Measurements from ENCODE around the gene CDKAL1.

CDKAL1 gene

DNA sequence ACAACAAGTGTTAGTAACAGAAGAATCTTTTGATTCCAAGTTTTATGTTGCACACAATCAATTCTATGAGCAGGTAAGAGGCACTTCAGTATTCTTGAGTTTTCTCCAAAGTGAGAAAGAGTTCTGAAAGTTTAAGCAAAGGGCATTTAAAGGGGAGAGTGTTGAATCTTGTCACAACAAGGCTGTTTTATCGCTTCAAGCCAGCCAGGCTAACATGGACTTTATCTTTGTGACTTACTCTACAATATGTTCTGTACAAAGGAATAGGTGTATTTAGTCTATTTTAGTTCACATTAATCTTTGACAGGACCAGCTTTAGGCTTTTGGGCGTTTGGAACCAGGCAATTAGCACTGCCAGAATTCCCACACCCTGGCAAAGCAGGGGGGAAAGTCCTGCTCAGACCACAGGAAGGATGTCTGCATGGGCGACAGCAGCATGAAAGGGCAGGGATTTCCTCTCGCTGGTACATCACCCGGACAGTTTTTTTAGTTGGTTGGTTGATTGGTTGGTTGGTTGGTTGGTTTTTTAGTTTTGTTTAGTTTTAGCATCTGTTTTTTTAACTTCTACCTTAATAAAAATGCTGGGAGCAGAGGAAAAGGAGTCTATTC lies 663.9 kb downstream of the CDKAL1 start:
- no peak for DNase-seq

DNA sequence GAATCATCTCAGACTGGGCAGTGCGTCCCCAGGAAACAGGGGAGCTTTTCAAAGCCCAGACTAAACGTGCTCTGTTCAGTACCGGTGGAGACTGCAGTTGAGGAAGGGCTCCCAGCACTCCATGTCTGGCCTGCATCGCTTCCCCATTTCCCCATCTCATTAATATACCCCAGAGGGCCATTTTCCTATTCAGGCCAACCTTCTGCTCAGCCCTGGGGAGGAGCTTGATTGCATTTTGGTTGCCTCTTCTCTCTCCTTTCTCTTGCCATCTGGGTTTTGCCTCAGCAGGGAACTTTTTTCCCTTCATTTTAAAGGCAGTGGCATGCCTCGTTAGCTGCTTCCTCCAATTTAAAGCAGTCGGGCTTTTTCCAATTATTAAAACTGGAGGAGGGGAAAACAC lies 665.0 kb downstream of the CDKAL1 start:
- DNase-seq: no peak

DNA sequence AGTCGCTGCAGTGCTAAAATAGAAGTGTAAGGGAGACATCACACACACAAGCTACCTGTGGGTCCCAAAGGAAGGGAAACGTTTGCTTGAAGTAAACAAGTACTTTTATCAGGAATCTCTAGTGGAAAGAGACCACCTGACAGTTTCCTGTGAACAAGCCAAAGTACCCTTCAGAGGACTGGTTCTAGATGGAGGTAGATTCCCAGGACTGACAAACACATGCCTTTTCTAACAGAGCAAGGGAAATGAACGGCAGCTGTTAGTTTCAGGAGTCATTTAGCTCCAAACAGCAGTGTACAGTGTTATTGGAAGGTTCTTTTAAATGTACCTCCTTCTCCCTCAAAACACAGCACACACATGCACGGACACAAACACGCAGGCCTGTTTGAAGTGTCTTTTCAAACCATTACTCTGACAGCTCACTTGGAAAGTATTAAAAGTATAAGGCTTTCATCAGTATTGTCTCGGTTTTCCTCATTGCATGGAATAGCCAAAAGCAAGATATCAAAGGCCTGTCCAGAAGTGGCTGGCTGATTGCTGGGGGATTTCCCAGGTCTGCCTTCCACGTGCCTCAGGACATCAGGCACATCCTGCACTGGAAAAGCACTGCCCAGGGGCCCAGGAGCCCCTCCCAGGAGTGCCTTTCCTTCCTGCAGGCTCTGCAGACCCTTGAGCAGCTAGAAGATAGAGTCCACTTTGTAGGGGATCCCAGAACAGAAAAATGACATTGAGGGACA lies 666.0 kb downstream of the CDKAL1 start:
- no peak for DNase-seq

DNA sequence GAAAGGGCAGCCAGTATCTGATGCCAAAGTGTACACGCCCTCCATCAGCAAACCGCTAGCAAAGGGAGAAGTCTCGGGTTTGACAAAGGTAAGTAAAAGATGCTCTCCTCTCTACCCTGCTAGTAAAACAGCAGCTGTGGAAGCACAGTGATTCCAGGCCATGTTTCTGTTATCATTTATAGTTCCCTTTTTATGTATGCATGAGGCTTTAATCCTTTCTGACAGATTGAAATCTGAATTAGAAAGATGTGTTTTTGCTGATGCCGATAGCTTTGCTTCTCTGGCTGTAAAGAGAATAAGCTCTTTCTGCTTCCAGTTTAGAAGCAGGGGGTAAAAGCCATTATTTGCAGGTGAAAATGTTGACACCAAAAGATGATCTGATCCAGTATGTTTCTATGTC lies 666.9 kb downstream of the CDKAL1 start:
- no peak for DNase-seq

DNA sequence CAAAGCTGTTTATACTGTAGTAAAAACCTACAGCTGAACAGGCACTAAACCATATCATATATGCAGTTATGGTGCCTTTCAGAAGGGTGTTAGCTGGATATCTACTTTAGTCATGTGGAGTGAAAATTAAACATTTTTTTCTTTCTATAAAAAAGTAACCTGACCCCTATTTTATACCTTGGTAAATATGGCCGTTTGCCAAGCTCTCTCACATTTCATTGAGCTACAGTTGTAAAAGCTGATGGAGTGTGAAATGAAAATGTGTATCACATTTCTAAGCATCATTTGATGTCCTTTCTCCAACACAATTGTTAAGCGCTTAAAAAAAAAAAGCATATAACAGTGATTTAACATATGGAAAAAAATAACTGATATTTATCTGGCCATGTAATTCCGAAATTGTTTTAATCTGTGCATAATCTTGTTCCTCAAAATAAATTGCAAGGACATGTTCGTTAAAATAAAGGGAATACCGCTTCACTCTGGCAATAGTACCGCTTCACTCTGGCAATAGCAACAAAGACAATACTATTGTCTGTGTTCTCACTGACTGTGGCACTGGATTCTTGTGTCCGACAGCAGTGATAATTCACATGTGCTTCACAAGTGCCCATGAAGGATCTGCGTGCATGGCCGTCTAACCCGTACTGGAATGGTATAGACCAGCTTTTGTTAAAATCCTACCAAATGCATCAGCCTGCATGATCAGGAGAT lies 667.5 kb downstream of the CDKAL1 start:
- DNase-seq: no peak

DNA sequence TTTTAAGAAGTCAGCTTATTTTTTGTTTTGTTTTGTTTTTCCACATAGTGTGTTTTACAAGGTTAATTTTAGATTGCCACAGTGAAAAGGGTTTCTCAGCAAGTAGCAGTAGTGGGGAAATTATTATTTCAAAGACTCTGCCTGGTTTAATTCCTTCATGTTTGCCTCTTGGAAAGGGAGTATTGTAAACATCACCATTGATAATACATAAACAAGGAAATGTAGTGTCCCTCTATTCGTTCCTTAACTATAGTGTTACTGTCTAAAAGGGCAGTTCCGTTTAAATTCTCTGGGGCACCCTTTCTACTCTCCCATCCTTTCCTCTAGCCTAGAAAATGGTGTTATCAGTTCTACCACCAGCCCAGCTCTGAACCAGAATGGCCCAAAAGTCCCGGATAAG lies 668.3 kb downstream of the CDKAL1 start:
- DNase-seq: no peak

DNA sequence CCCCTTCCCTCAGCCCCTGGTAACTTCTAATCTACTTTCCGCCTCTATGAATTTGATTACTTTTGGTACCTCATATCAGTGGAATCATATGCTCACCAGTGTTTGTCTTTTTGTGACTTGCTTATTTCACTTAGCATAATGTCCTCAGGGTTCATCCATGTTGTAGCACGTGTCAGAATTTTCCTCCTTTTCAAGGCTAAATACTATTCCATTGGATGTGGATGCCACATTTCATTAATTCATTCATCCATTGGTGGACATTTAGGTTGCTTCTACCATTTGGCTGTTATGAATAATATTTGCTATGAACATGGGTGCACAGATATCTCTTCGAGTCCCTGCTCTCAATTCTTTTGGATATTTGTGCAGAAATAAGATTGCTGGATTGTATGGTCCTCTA lies 670.7 kb downstream of the CDKAL1 start:
- no peak for DNase-seq

DNA sequence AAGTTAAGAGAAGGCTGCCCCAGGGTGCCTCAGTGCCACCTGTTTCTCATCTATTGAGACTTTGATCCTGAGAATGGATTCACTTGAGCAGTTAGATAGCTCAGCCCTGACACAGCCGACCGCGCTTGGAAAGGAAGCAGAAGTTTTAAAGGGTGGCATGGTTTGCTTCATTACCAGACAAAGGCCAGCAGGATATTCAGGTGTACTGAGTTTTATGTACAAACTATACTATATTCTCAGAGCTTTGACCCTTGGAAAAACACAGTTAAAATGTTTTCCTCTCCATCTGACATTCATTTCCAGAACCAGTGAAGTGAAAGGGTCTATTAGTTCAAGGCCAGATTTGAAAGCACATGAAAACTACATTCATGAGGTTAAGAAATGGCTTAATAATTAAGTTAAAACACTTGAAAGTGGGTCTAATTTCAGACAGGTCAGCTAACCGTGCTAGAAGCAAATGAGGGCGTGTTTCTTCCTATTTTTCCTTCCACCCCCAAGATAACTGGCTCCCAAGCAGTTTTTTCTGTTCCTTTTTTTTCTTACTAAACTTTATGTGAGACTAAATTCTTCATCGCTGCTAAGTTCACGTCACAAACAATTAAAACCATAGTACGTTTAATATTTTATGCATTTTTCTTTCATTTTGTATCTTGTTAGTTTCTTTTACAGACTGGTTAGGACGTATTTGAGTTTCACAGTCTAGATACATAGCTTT lies 674.0 kb downstream of the CDKAL1 start:
- no peak for DNase-seq

DNA sequence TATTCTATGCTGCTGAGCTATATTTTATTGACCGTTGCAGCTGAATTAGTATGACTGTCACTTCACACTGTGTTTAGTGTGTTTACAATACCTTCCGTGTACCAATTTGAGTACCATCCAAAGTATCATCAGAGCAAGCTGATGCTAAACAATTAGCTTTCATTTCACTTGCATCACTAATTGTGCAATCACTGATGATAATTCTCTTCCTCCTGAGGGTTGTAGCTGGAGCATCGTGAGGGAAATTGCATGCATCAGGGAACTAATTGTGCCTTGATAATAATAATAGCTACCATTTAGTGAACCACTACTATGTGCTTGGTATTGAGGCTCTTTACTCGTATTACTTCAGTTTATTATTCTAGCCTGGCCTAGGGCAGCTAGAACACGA lies 674.5 kb downstream of the CDKAL1 start:
- DNase-seq: no peak

DNA sequence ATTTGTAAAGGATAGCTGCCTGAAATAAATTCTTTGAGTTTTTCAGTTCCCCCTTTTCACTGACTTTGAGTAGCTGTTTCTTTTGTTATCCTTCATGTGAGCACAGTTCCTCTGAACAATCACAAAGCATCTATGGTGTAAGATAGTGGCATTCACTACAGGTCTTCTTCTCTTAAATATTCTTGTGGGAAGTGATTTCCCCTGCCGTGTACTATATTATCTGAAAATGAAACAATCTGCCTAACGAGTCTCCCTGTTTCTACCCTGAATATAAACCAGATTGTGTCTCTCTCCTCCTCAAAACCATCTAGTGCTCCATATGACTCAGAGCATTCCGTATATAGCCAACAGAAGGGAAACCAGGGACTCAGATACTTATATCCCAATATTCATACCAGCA lies 679.2 kb downstream of the CDKAL1 start:
- no peak for DNase-seq

DNA sequence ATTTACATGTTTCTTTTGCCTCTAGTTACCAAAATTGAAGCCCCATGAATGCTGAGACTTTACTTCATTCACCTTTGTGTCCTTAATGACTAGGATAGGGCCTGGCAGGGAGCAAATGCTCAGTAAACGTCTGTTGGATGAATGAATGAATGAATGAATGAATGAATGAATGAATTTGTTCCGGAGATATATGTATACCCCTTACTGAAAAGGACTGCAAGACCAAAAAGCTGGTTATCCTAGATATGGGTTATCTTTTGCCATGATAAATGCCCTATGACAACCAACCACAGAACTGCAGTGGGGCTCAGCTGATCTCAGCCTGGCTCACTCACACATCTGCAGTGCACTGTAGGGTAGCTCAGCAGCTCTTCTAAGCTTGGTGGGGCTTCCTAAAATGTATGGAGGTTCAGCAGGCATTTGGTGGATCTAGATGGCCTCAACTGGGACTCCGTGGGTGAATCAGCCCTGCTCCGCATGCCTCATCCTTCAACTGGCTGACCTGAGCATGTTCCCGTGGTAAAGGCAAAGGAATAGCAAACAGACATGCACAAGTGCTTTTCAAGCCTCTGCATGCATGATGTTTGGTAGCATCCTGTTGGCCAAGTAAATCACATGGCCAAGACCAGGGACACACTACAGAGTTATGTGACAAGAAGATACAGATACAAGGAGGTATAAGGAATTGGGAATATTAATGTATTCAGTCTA lies 680.6 kb downstream of the CDKAL1 start:
- DNase-seq: no peak

DNA sequence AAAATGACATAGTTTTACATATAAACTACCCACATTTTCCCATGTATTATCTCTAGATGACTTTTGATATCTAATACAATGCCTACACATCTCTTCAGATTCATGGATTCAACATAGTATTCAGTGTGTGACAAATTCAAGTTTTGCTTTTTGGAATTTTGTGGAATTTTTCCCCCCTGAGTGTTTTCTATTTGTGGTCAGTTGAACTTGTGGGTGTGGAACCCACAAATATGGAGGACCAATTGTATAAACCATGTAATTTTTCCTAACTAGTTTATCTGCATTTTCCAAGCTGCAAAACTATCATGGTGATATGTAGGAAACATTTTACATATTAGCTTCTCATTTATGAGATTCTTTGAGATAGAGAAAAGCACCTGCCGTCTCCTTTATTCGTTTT lies 685.0 kb downstream of the CDKAL1 start:
- no peak for DNase-seq

DNA sequence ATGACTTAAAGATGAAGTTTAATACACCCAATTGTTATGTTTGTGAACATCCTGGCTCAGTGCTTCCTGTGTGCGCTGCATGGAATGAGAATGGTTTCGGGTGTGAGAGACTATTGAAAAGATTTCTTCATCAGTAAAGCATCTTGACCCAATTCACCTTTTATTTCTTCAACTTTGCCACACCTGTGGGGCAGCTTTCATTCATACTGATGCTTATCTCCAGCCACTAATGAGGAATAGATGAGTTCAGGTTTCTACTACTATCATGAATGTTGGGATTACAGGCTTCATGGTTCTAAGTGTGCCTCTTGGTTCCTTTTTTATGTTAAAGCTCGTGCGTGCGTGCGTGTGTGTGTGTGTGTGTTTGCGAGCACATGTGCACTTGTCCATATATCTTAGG lies 685.6 kb downstream of the CDKAL1 start:
- no peak for DNase-seq

DNA sequence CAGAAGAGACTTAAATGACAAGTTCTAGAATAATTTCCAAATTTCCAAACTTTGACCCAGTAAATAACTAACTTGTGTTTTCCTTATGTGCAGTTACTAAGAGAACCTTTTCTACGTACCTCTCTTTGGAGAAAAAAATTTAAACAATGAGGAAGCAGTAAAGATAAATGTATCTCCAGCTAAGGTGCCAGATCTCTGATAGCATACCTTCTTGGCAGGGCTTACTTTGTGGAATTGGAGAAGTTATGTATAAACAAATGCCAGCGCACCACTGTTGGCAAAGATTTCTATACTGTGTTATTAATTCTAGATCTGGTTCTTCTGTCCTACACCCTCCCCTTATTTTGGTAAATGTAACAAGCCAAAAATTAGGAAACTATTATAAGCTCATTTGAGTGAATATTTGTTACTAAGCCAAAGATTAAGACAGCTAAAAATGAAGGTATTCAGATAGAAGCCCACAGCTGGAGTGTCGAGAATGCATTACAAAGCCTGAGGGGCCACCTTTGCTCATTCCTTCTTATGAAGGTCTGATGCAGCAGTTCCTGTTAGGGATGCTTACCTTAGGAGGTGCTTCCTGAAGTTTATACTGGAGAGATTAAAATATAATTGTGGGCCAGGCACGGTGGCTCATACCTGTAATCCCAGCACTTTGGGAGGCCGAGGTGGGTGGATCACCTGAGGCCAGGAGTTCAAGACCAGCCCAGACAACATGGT lies 686.2 kb downstream of the CDKAL1 start:
- DNase-seq: no peak

DNA sequence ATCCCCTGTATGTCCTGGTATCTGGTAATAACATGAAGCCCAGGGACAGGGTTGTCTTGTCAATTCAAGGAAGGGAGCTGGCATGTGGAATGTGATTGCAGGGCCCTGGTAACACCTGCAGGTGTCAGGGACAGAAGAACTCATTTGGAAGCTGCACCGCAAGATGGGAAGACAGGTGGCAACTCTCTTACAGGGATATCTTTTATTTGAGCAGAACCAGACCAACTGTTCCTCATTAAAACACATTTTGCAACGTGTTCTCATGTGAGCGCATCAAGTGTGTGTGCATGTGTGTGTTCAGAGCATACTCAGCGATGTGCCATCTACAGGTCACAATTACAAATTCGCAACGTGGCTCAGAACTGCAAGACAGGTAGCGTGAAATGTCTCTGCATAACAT lies 688.4 kb downstream of the CDKAL1 start:
- DNase-seq: no peak

DNA sequence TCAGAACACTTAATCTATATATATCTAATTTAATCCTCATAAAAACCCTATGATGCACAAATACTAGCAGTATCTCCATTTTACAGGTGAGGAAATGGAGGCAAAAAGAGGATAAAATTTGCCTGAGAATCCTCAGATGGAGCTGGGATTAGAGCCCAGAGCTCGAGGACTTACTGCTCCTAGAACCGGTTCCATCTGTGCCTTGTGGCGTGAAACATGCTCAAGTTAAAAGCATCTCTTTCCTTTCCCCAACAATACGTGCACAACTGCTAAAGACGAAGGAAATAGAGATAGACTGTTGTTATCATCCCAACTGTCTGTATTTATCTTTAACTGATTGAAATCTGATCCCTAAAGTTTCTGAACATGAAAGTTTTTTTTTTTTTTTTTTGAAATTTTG lies 691.7 kb downstream of the CDKAL1 start:
- DNase-seq: no peak

DNA sequence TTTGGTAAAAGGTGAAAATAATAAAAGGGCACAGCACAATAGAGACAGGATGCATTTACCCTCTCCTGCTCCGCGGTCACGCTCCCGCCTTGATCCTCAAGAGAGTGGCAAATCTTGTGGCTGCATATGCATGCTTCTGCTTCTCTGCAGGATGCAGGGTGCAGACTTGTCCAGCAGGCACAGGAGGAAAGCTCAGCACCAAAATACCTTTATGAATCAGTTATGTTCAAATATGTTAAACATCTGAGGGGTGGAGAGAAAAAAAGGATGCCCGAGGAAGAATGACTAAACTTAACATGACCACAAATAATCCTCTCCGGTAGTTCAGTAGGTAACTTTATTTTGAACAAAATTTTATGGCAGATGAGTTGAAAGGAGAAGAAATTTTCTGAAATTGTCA lies 693.2 kb downstream of the CDKAL1 start:
- no peak for DNase-seq

DNA sequence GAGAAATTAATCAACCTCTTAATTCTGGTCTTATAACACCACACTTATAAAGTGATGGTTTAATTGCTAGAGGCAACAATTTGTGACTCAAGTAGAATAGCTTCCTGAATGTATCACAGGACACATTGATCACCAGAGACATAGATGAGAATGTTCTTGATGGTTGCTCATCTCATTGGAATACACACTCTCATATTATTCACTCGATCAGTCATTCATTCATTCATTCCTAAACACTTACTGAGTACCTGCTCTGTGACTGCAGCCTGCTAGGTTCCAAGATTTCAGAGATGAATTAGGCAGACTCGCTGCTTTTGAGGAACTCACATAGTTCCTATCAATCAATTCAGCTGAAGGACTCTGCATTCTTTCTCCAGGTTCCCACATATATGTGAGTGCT lies 694.2 kb downstream of the CDKAL1 start:
- DNase-seq: no peak

DNA sequence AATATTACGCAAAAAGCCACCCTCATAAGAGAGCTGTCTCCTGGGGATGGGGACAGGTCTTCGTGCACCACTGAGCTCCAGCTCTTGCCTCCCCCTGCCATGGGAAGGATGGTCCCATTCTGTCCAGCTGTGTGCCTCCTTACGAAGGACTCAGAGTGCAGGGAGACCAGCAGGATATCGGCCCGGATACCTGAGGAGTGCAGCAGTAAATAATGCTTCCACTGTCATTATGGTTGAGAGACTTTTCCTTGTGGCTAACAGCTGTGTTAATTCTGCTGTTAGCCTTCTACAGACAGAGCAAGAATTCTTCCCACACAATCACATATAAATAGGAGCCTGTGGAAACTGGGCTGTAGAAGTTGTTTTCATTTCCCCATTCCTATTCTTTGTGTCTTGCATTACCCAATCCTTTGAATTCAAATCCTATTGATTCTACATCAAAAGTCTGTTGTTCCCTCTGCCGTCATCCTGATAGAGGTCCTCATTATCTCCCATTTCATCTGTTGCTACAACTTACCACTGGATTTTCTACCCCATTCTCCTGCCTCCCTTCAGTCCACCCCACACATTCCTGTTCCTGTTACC lies 694.7 kb downstream of the CDKAL1 start:
- no peak for DNase-seq

DNA sequence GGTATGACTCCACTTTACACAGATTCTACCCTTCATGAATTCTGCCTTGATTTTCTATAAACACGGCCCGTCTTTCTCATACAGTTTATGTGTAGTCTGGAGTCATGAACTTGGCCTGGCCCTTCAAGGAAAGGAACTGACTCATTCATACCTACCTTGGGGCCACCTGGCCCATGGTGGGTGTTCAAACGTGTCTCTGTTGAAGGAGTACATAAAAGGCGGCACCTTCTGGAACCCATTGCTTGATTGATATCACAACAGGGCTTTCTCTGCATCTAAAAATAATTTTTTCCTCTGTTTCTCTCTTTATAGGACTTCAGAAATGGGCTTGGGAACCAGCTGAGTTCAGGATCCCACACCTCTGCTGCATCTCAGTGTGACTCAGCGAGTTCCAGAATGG lies 696.3 kb downstream of the CDKAL1 start:
- no peak for DNase-seq

DNA sequence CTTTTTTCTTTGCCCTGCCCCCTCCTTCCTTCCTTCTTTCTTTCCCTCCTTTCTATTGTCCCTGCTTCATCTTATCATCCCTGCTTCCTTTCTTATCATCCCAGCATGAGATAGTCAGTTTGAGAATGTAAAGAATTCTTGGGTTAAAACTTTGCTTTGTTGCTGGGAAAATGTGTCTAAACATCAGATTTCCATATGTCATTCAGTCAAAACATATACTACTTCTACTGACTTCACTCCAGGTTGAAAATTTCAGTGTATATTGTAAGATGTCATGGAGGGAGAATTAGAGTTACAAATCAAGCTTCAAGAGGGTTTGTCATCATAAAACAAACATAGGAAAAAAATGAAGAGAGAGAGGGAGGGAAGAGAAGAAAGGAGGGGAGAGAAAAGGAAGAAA lies 700.9 kb downstream of the CDKAL1 start:
- no peak for DNase-seq

DNA sequence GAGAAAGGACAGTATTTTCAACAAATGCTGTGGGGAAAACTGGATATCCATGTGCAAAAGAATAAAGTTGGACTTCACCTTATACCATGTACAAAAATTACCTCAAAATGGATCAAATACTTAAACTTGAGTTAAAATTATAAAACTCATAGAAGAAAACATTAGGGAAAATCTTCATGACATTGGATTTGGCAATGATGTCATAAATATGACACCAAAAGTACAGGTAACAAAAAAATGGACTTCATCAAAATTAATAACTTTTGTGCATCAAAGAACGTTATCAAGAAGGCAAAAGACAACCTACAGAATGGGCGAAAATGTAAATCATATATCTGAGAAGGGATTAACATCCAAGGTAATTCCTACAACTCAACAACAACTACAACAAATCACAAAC lies 704.0 kb downstream of the CDKAL1 start:
- no peak for DNase-seq

Measured in GDM1 (cell line).